Heart left ventricle (tissue), 16 donors: ENCODE data around the gene MEST. TPM values are rescaled to one million over a fixed set of nuclear protein-coding genes. Genes with fewer than 3 reads are reported as not detected.

ENCODE experiments used
- ATAC-seq, 4 donors: fragments of 200-7000 bp; cut with Tn5 transposase; one replicate each; pipeline ENCODE4 v1.9.1; 2020 to 2022; ENCODE audit warnings: moderate library complexity in 4 of 4, mild to moderate bottlenecking in 3 of 4, moderate number of reproducible peaks in 1 of 4
- DNase-seq, 5 donors: peaks; one replicate each; pipeline ENCODE4 v3.0.0-alpha.2; 2020
- H3K27ac ChIP-seq, 12 donors: fragments of 200-600 bp; sonication (generic) in 4 of 12; one replicate each; pipeline versions ENCODE4 v1.5.0 to v1.8.0; 2016 to 2022; ENCODE audit warnings: mild to moderate bottlenecking in 2 of 12
- H3K27me3 ChIP-seq, 9 donors: fragments of 200-600 bp; sonication (generic) in 2 of 9; one replicate each; pipeline versions ENCODE4 v1.5.1 to v1.8.0; 2016 to 2022; ENCODE audit warnings: mild to moderate bottlenecking in 3 of 9
- H3K36me3 ChIP-seq, 9 donors: fragments of 200-600 bp; sonication (generic) in 2 of 9; one replicate each; pipeline versions ENCODE4 v1.5.0 to v1.8.0; 2018 to 2022; ENCODE audit warnings: mild to moderate bottlenecking in 2 of 9
- H3K4me1 ChIP-seq, 12 donors: fragments of 200-600 bp; sonication (generic) in 4 of 12; one replicate each; pipeline versions ENCODE4 v1.5.0 to v1.8.0; 2016 to 2022; ENCODE audit warnings: mild to moderate bottlenecking in 3 of 12
- H3K4me3 ChIP-seq, 12 donors: fragments of 200-600 bp; sonication (generic) in 4 of 12; one replicate each; pipeline versions ENCODE4 v1.5.0 to v1.8.0; 2017 to 2022; ENCODE audit warnings: mild to moderate bottlenecking in 9 of 12, moderate library complexity in 4 of 12
- H3K9me3 ChIP-seq, 12 donors: fragments of 200-600 bp; sonication (generic) in 4 of 12; one replicate each; pipeline versions ENCODE4 v1.5.0 to v1.8.0; 2016 to 2022; ENCODE audit warnings: mild to moderate bottlenecking in 1 of 12
- POLR2A ChIP-seq, 2 donors: fragments of 450-650 bp; IDR thresholded peaks; one replicate each; pipeline ENCODE4 v1.6.1; 2017; ENCODE audit warnings: antibody characterized with exemption in 2 of 2, mild to moderate bottlenecking in 2 of 2, moderate library complexity in 2 of 2
- WGBS, 4 donors: extraction: QIAGEN DNeasy Blood & Tissue Kit in 2 of 4; methylation state at CpG; one replicate each; pipeline versions ENCODE4 v1.1.5 to v1.1.7; 2013 to 2018; 5-methylcytosine and 5-hydroxymethylcytosine counted together
- intact Hi-C, 10 donors: fragments of 100-400 bp; cut with DNase I; formaldehyde crosslinking; loops; one replicate each; pipeline versions ENCODE4 v1.11.1 to v1.14.2; 2022
- polyA plus RNA-seq, 2 donors: library from polyadenylated mRNA; stranded (reverse); fragments of 200-250 nt; gene quantifications; one replicate each; pipeline ENCODE4 v1.2.3, GENCODE V29; 2013
- total RNA-seq, 9 donors: library from RNA; depleted of rRNA in 2 of 9; stranded (reverse); fragments of >200 nt in 2 of 9; fragmentation: NEBNext Ultra II Directional in 3 of 9; extraction: Animal tissue kit (Norgen Biotek cat#: 25700) in 3 of 9; gene quantifications; one replicate each; pipeline versions ENCODE4 v1.1.0 to v1.2.4, GENCODE V29; 2016 to 2023
- TF ChIP-seq, protein P1 (sequence below), 12 donors: fragments of 200-600 bp; sonication (generic) in 4 of 12; IDR thresholded peaks; one replicate each; pipeline versions ENCODE4 v1.5.0 to v1.8.0; 2018 to 2022; ENCODE audit warnings: antibody characterized with exemption in 12 of 12, mild to moderate bottlenecking in 5 of 12
- donor health status: ischemic (EF 13 %, LVEDD 7.1; RV severe dilation, severe dysfunction).
- donor health status: healthy with polysubstance abuse.
- donor health status: DM: no; HTN: yes; CAD: no.
- donor health status: DM: no; HTN: no; CAD: no.
- donor health status: ischemic (EF 25% LVEDD 6.9; RV normal size, moderate dysfunction).
- donor health status: ischemic (EF 25% LVEDD 5.7; RV mildly dilated, moderate dysfunction).
- donor health status: healthy.
- donor health status: DM: yes; HTN: yes; CAD: no.
- donor health status: ischemic (EF 35%, LVEDD 5.7; RV mildly dilated, moderate dysfunction).
- donor health status: nonischemic (EF 11% LVEDD 7.7; RV severe dilation, severe dysfunction).
- donor health status: DM: yes; HTN: yes; CAD: no.
- donor health status: PGD.
- donor health status: ischemic (EF 29% LVEDD 5.4; RV normal size, mild dysfunction).
- donor health status: nonischemic (EF 23%, LVEDD 6.1; RV moderate dilation, normal function).

The MEST gene
- total and polyA plus RNA-seq, 11 donors: 0.79 to 46.0 (median 4.2) TPM

DNA sequence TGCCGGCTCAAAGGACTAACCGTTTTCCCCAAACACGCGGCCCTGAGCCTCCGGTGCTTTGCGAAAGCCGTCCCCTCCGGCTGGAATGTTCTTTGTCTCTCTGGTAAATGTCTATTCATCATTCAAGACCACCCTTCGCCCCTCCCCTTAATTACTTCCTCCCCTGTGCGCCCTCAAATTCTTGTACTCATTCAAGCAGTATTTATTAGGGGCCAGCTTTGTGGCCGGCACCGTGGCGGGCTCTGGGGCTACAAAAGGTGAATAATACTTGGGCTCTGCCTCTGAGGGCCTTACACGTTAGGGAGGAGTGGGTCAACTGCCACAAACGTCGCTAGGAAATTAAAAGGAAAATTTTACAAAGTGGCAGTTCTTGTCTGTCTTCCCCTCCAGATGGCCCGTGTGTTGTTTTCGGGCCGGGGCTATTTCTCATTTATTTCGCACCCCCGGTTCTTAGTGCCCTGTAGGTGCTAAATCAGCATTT lies 1.5 kb upstream of the MEST start:
- no peaks in the 10 kb centered on the region for H3K9me3 ChIP-seq
- H3K4me1 ChIP-seq: peaks cover 0 to 40% (median 16%) of the 10 kb centered on the region in 12 donors
- DNase-seq (no peak), ATAC-seq (no peak)
- intact Hi-C loops: loop anchor here in 5 of 10 donors (2.0 to 10.0 kb wide), 5 partner anchors 174 to 232 kb away; partner anchors contain the start of genes COPG2 (in 1 of the 5) and TSGA13 (in 1 of the 5)
- no peaks in the 10 kb centered on the region for H3K36me3 ChIP-seq
- WGBS, 4 donors: 68 to 72% (median 70%) methylated on average over 21 of the region's 21 CpGs
- TF ChIP-seq POLR2A (IDR thresholded peaks at IDR 0.05): no peak
- TF ChIP-seq, protein P1, sequence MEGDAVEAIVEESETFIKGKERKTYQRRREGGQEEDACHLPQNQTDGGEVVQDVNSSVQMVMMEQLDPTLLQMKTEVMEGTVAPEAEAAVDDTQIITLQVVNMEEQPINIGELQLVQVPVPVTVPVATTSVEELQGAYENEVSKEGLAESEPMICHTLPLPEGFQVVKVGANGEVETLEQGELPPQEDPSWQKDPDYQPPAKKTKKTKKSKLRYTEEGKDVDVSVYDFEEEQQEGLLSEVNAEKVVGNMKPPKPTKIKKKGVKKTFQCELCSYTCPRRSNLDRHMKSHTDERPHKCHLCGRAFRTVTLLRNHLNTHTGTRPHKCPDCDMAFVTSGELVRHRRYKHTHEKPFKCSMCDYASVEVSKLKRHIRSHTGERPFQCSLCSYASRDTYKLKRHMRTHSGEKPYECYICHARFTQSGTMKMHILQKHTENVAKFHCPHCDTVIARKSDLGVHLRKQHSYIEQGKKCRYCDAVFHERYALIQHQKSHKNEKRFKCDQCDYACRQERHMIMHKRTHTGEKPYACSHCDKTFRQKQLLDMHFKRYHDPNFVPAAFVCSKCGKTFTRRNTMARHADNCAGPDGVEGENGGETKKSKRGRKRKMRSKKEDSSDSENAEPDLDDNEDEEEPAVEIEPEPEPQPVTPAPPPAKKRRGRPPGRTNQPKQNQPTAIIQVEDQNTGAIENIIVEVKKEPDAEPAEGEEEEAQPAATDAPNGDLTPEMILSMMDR (IDR thresholded peaks at IDR 0.05): no peak
- peaks cover 0 to 37% (median 9%) of the 10 kb centered on the region in 9 donors for H3K27me3 ChIP-seq
- H3K4me3 ChIP-seq: peak overlapping the region in 11 of 12 donors; percentile 1 to 63 (median 53)
- H3K27ac ChIP-seq: no peak overlapping the region

DNA sequence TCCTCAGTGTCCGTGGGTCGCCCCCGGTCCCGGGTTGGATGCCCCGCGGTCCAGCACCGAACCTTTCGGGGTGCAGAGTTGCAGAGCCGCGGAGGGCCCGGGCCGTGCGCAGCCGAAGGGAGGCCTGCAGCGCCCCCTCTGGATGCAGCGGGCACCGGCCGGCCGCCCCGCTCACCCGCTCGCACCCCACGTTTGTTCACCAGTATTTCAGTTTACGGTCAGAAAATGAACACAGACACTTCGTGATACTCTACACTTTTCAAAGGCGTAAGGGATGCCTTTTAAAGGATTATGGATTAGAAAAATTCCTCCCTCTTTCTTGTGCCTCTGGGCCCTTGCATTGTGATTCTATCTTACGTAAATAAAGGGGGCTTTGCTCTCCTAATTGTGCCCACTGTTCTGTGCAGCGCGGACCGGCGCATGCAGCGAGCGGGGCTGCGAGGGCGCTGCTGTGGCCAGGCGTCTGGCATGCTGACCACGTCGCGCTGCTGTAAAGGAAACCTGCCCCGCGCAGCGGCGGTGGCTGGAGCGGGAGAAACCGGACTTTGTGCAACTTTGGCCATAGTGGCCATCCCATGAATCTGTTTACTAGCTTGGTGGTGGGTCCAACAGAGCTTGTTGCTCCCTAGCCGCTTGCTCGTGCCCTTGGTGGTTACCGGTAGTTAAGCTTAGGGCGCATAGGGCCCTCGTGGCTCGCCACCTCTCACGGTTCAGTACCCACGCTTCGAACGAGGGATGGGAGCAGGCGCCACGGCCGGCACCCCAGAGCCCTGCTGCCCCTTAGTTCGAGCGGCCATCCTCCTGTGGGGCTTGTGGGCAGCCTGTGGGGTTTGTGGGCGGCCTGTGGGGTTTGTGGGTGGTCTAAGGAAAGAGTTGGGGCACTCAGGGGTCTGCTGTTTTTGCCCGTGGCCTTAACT lies 739 bp upstream of the MEST start:
- H3K4me1 ChIP-seq: peaks cover 0 to 33% (median 11%) of the 10 kb centered on the region in 12 donors
- TF ChIP-seq, protein P1 (IDR thresholded peaks at IDR 0.05): peak; percentile 34 to 63 (median 48)
- TF ChIP-seq POLR2A (IDR thresholded peaks at IDR 0.05): no peak
- peaks cover 0 to 37% (median 4%) of the 10 kb centered on the region in 9 donors for H3K27me3 ChIP-seq
- peak overlapping the region in 1 of 12 donors; percentile 24 for H3K27ac ChIP-seq
- DNase-seq (peak; percentile 34 to 69 (median 36)), ATAC-seq (peak in 3 of 4 donors; percentile 55 to 64 (median 59))
- intact Hi-C loops: loop anchor here in 5 of 10 donors (2.0 to 10.0 kb wide), 5 partner anchors 174 to 232 kb away; partner anchors contain the start of genes COPG2 (in 1 of the 5) and TSGA13 (in 1 of the 5)
- WGBS, 4 donors: 51 to 63% (median 54%) methylated on average over 41 to 62 of the region's 62 CpGs
- H3K9me3 ChIP-seq: no peaks in the 10 kb centered on the region
- H3K36me3 ChIP-seq: no peaks in the 10 kb centered on the region
- H3K4me3 ChIP-seq: peak overlapping the region in 11 of 12 donors; percentile 17 to 63 (median 53)

DNA sequence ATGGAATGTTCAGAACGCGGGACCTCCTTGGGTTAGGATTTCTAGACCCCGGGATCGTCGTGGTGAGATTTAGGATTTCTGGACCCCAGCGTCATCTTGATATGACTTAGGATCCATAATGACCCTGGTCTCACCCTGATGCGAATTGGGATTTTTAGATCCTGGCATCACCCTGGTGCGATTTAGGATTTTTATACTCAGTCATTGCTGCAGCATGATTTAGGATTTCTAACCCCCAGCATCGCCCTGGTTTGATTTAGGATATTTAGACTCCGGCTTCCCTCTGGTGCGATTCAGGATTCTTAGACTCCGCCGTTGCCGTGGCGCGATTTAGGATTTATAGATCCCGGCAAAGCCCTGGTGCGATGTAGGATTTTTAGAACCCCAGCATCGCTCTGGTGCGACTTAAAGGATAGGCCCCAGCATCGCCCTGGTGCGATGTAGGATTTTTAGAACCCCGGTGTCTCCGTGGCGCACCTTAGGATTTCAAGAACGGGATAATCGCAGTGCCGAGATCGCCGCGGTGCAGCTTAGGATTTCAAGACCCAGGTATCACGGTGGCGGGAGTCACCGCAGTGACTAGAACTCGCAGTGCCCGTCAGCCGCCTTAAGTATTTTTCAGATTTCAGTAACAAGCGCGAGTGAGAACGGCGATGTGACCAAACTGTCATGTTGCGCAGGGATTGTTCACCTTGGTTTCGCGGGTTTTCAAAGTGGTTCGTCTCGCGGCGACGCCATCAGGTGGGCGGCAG lies 814 bp downstream of the MEST start:
- H3K9me3 ChIP-seq: no peaks in the 10 kb centered on the region
- H3K4me3 ChIP-seq: peak overlapping the region in 11 of 12 donors; percentile 17 to 63 (median 53)
- DNase-seq: no peak
- no peak overlapping the region for H3K27ac ChIP-seq
- ATAC-seq: no peak
- WGBS, 4 donors: 50 to 70% (median 60%) methylated on average over 50 of the region's 50 CpGs
- peaks cover 0 to 26% (median 5%) of the 10 kb centered on the region in 12 donors for H3K4me1 ChIP-seq
- H3K36me3 ChIP-seq: no peaks in the 10 kb centered on the region
- no peak for TF ChIP-seq POLR2A (IDR thresholded peaks at IDR 0.05)
- TF ChIP-seq, protein P1 (IDR thresholded peaks at IDR 0.05): no peak
- H3K27me3 ChIP-seq: peaks cover 0 to 35% (median 0%) of the 10 kb centered on the region in 9 donors
- intact Hi-C loops: loop anchor here in 5 of 10 donors (5.0 to 10.0 kb wide), 4 partner anchors 172 to 220 kb away; partner anchors contain the start of genes COPG2 (in 1 of the 5) and TSGA13 (in 1 of the 5)
